HG02884 (cell line): ENCODE measurements around the gene CCDC148.
"Not testable (repeated sequence)": the region's sequence is repeated elsewhere in the genome, so short reads cannot be mapped to it uniquely, and the experiment has no call there.

Source experiments
- ATAC-seq: cut with Tn5 transposase; IDR thresholded peaks from one replicate; pipeline ENCODE4 v1.9.1; 2021; ENCODE audit warnings: mild to moderate bottlenecking, moderate library complexity; ENCODE audit not compliant: unreplicated experiment

CCDC148 gene

GRCh38 chr2:158443606-158444005 is 12.9 kb downstream of the CCDC148 start:
- no peak for ATAC-seq

GRCh38 chr2:158439062-158439461 is 17.5 kb downstream of the CCDC148 start:
- ATAC-seq = not testable (repeated sequence)

- ATAC-seq = not testable (repeated sequence)
Observed at GRCh38 chr2:158433716-158434115, 22.8 kb downstream of the CCDC148 start.

GRCh38 chr2:158432117-158432516 is 24.4 kb downstream of the CCDC148 start:
- ATAC-seq = no peak

- ATAC-seq = no peak
Observed at GRCh38 chr2:158414538-158414937, 42.0 kb downstream of the CCDC148 start.

GRCh38 chr2:158413581-158413980 is 43.0 kb downstream of the CCDC148 start:
- ATAC-seq = no peak

GRCh38 chr2:158412206-158412605 is 44.3 kb downstream of the CCDC148 start:
- ATAC-seq = no peak

GRCh38 chr2:158411748-158412147 is 44.8 kb downstream of the CCDC148 start:
- ATAC-seq = no peak

GRCh38 chr2:158410132-158410531 is 46.4 kb downstream of the CCDC148 start:
- ATAC-seq = no peak

- no peak for ATAC-seq
Observed at GRCh38 chr2:158407031-158407430, 49.5 kb downstream of the CCDC148 start.

- no peak for ATAC-seq
Observed at GRCh38 chr2:158405341-158405740, 51.2 kb downstream of the CCDC148 start.

GRCh38 chr2:158403237-158403636 is 53.3 kb downstream of the CCDC148 start:
- no peak for ATAC-seq

- no peak for ATAC-seq
Observed at GRCh38 chr2:158402665-158403064, 53.9 kb downstream of the CCDC148 start.

GRCh38 chr2:158395166-158395565 is 61.4 kb downstream of the CCDC148 start:
- no peak for ATAC-seq

- no peak for ATAC-seq
Observed at GRCh38 chr2:158394453-158394852, 62.1 kb downstream of the CCDC148 start.

- no peak for ATAC-seq
Observed at GRCh38 chr2:158393886-158394285, 62.7 kb downstream of the CCDC148 start.

GRCh38 chr2:158392687-158393086 is 63.9 kb downstream of the CCDC148 start:
- no peak for ATAC-seq

GRCh38 chr2:158391876-158392275 is 64.7 kb downstream of the CCDC148 start:
- no peak for ATAC-seq

- ATAC-seq = no peak
Observed at GRCh38 chr2:158391361-158391760, 65.2 kb downstream of the CCDC148 start.

GRCh38 chr2:158388159-158388558 is 68.4 kb downstream of the CCDC148 start:
- no peak for ATAC-seq

- ATAC-seq = no peak
Observed at GRCh38 chr2:158385646-158386045, 70.9 kb downstream of the CCDC148 start.

GRCh38 chr2:158381978-158382377 is 74.6 kb downstream of the CCDC148 start:
- ATAC-seq = no peak

- no peak for ATAC-seq
Observed at GRCh38 chr2:158381205-158381604, 75.3 kb downstream of the CCDC148 start.

GRCh38 chr2:158380746-158381145 is 75.8 kb downstream of the CCDC148 start:
- no peak for ATAC-seq
